IPS-15b (cell line): ENCODE data around the gene ENO2.
"Not testable (repeated sequence)": the region's sequence is repeated elsewhere in the genome, so short reads cannot be mapped to it uniquely, and the experiment has no call there.

ENCODE experiments used
- H3K27me3 ChIP-seq: one replicate; pipeline ENCODE4 v1.6.1; 2013; ENCODE audit warnings: low read length; ENCODE audit not compliant: control insufficient read depth, insufficient read depth
- H3K36me3 ChIP-seq: one replicate; pipeline ENCODE4 v1.6.1; 2013; ENCODE audit warnings: low read length; ENCODE audit not compliant: control insufficient read depth, insufficient read depth
- H3K4me1 ChIP-seq: one replicate; pipeline ENCODE4 v1.6.1; 2013; ENCODE audit warnings: mild to moderate bottlenecking, low read length; ENCODE audit not compliant: control insufficient read depth, insufficient read depth
- H3K4me3 ChIP-seq: one replicate; pipeline ENCODE4 v1.5.1; 2013; ENCODE audit warnings: low read depth, low read length
- H3K9ac ChIP-seq: one replicate; pipeline ENCODE4 v1.6.1; 2013; ENCODE audit warnings: low read depth, mild to moderate bottlenecking, low read length
- H3K9me3 ChIP-seq: one replicate; pipeline ENCODE4 v1.6.1; 2013; ENCODE audit warnings: mild to moderate bottlenecking, low read length; ENCODE audit not compliant: control insufficient read depth, insufficient read depth

Gene ENO2

DNA sequence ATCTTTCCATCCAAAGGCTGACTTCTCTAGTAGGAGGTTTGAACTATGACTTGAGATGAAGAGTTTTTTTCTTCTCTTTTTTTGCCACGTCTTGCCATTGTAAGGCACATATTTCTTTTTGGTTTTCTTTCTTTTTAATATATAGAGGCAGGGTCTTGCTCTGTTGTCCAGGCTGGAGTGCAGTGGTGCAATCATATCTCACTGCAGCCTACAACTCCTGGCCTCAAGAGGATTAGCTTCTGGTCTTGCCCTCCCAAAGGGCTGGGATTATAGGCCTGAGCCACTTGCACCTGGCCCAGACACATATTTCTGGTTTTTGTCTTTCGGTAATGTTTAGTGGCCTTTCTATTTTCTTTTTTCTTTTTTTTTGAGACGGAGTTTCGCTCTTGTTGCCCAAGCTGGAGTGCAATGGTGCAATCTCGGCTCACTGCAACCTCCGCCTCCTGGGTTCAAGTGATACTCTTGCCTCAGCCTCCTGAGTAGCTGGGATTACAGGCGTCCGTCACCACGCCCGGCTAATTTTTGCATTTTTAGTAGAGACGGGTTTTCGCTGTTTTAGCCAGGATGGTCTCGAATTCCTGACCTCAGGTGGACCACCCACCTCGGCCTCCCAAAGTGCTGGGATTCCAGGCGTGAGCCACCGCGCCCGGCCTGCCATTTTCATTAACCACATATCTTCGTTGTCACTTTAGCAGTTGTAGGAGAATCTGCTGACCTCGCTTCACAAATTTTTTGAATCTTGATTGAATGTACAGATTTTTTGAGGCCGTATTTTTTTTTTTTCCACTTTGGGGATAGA, 24.4 kb upstream of the ENO2 start:
- not testable (repeated sequence) for H3K27me3 ChIP-seq, H3K9me3 ChIP-seq, H3K36me3 ChIP-seq
- Histone ChIP-seq H3K4me1 (peaks cover 18% of the 10 kb centered on the region), H3K9ac (peak overlapping the region; percentile 79), H3K4me3 (peak overlapping the region; percentile 31)

- H3K27me3 ChIP-seq = no peaks in the 10 kb centered on the region
- H3K9ac ChIP-seq = peak overlapping the region; percentile 92
- H3K9me3 ChIP-seq = no peaks in the 10 kb centered on the region
- no peaks in the 10 kb centered on the region for H3K36me3 ChIP-seq
- H3K4me3 ChIP-seq = peak overlapping the region; percentile 56
- peaks cover 18% of the 10 kb centered on the region for H3K4me1 ChIP-seq
Measured at GRCh38 chr12:6890789-6891645, 23.4 kb upstream of the ENO2 start.

- peak overlapping the region; percentile 56 for H3K4me3 ChIP-seq
- H3K9me3 ChIP-seq = no peaks in the 10 kb centered on the region
- peaks cover 18% of the 10 kb centered on the region for H3K4me1 ChIP-seq
- no peaks in the 10 kb centered on the region for H3K27me3 ChIP-seq
- H3K9ac ChIP-seq = peak overlapping the region; percentile 92
- H3K36me3 ChIP-seq = no peaks in the 10 kb centered on the region
Measured at GRCh38 chr12:6891646-6892001, 22.8 kb upstream of the ENO2 start.

DNA sequence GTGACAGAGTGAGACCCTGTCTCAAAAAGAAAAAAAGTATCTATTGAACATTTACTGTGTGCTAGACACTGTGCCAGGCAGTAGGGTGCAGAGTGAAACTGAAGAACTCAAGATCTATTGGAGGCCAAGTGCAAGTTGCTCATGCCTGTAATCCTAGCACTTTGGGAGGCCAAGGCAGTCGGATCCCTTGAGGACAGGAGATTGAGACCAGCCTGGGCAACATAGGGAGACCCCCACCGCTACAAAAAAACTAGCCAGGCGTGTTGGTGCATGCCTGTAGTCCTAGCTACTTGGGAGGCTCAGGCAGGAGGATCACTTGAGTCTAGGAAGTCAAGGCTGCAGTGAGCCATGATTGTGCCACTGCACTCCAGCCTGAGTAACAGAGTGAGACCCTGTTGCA, 21.7 kb upstream of the ENO2 start:
- not testable (repeated sequence) for H3K27me3 ChIP-seq, H3K4me3 ChIP-seq

GRCh38 chr12:6894321-6894720, 20.1 kb upstream of the ENO2 start:
- no peak overlapping the region for H3K9ac ChIP-seq
- no peaks in the 10 kb centered on the region for H3K27me3 ChIP-seq
- peaks cover 2% of the 10 kb centered on the region for H3K36me3 ChIP-seq
- peaks cover 5% of the 10 kb centered on the region for H3K4me1 ChIP-seq
- H3K9me3 ChIP-seq = no peaks in the 10 kb centered on the region
- H3K4me3 ChIP-seq = no peak overlapping the region

More for the DNA sequence above, 21.7 kb upstream of the ENO2 start:
- H3K4me1 ChIP-seq = peaks cover 12% of the 10 kb centered on the region
- not testable (repeated sequence) for H3K9ac ChIP-seq, H3K36me3 ChIP-seq, H3K9me3 ChIP-seq

GRCh38 chr12:6896846-6897435, 17.4 kb upstream of the ENO2 start:
- no peak overlapping the region for H3K4me3 ChIP-seq
- no peak overlapping the region for H3K9ac ChIP-seq
- peaks cover 2% of the 10 kb centered on the region for H3K36me3 ChIP-seq
- no peaks in the 10 kb centered on the region for H3K27me3 ChIP-seq
- no peaks in the 10 kb centered on the region for H3K4me1 ChIP-seq
- H3K9me3 ChIP-seq = no peaks in the 10 kb centered on the region

GRCh38 chr12:6899427-6899826, 15.0 kb upstream of the ENO2 start:
- Histone ChIP-seq H3K9me3 (no peaks in the 10 kb centered on the region), H3K9ac (no peak overlapping the region), H3K4me1 (peaks cover 7% of the 10 kb centered on the region), H3K36me3 (peaks cover 2% of the 10 kb centered on the region), H3K4me3 (no peak overlapping the region), H3K27me3 (no peaks in the 10 kb centered on the region)

- Histone ChIP-seq H3K4me1 (peaks cover 9% of the 10 kb centered on the region), H3K27me3 (no peaks in the 10 kb centered on the region), H3K9ac (no peak overlapping the region), H3K4me3 (no peak overlapping the region), H3K9me3 (no peaks in the 10 kb centered on the region), H3K36me3 (peaks cover 2% of the 10 kb centered on the region)
Measured at GRCh38 chr12:6899837-6900519, 14.4 kb upstream of the ENO2 start.

DNA sequence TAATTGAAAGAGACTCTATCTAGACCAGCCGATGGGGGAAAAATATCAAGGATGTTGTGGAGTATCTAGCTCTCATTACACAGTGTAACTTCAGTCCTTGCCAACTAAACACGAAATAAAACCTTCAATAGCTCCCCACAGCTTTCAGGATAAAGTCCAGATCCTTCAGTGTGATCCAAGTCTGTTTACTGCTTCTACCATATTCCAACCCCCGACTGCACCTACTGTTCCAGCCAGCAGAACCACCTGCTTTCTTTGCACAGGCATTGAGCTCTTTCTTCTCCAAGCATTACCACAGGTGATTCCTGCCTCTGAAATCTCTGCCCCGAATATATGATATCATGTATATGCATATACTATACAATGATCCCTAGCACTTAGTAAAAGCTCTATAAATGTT, 11.9 kb upstream of the ENO2 start:
- Histone ChIP-seq H3K36me3 (no peaks in the 10 kb centered on the region), H3K27me3 (peaks cover 9% of the 10 kb centered on the region), H3K9ac (no peak overlapping the region)

DNA sequence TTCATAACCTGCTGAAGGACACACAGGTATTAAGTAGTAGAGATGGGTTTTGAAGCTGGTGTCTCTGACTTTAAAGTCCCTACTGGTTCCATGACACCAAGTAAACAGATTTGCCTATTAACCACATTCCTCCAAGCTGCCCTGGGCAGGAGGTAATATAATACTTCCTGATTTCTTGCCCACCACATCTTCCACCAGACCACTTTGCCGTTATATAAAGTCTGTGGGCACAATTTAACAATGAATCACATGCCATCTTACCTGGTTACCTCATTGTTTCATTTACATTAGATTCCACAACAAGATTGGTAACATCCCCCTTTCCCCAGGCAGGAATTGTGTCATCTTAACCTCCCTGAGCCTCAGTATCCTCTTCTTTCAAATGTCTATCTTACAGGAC, 10.7 kb upstream of the ENO2 start:
- Histone ChIP-seq H3K4me3 (peak overlapping the region; percentile 86), H3K36me3 (no peaks in the 10 kb centered on the region), H3K9me3 (no peaks in the 10 kb centered on the region), H3K27me3 (peaks cover 9% of the 10 kb centered on the region), H3K9ac (peak overlapping the region; percentile 74), H3K4me1 (peaks cover 15% of the 10 kb centered on the region)

More for the DNA sequence above, 11.9 kb upstream of the ENO2 start:
- H3K9me3 ChIP-seq = no peaks in the 10 kb centered on the region
- H3K4me1 ChIP-seq = peaks cover 15% of the 10 kb centered on the region
- H3K4me3 ChIP-seq = no peak overlapping the region
